ACHN (cell line): ENCODE results near the gene KLF6.
A peak's percentile ranks its signal among the peaks of the same experiment; 100 is the strongest.

Source experiments
- DNase-seq: peaks from one replicate; pipeline ENCODE4 v3.0.0-alpha.2; 2015
- in situ Hi-C: cut with HindIII; loops from 2 replicates; pipeline ENCODE4 v1.10.0; 2017; ENCODE audit warnings: low sequenced_read_pairs, low pct_ligation_motif_present, low pct_unique_long_range_greater_than_20kb

The KLF6 gene

GRCh38 chr10:3793553-3793952, 8.5 kb upstream of the KLF6 start:
- no peak for DNase-seq
- in situ Hi-C loops = no loop called here

DNA sequence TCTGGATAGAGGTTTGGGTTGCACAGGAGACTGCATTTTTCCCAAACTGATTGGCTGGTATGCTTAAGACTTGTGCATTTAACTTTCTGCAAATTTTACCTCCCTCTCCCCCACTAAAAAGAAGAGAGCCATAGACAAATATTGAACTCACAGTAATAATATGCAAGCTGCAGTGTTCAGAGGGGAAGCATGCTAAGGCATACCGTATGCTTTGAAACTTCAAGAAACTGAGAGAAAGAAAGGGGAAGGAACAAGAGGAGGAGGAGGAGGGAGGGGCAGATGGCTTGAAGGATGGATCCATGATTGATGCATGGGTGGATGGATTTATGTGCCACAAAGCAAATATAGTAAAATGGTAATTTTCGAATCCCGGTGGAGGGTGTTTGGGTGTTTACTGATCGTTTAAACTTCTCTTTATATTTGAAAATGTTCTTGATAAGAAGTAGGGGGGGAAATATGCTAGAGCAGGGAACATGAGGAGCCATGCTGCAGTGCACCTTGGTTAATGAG, 7.8 kb upstream of the KLF6 start:
- in situ Hi-C loops = no loop called here
- no peak for DNase-seq

DNA sequence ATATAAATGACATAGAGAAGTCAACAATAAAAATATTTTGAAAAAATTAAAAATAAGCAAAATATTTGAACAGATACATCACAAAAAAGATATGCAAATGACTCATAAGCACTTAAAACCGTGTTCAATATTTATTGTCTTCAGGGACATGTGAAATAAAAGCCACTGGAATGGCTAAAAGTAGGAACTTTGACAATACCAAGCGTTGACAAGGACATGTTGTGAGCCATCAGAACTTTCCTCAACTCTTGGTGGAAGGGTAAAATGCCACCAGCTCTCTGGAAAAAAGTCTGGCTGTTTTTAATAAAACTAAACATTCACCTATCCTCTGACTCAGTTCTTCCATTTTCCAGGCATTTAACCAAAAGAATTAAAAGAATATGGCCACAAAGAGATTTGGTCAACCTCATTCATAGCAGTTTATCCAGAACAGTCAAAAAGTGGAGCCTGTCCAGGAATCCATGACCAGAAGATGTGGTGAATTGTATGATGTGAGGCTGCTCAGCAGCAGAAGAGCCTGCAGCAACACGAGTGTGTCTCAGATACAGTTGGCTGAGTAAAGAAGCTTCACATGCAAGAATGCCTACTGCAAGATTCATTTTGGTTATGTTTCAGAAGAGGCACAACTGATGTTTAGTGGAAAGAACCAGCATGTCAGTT, 7.1 kb upstream of the KLF6 start:
- no peak for DNase-seq
- in situ Hi-C loops = no loop called here

GRCh38 chr10:3790858-3791257, 5.8 kb upstream of the KLF6 start:
- in situ Hi-C loops = no loop called here

GRCh38 chr10:3790272-3790671, 5.3 kb upstream of the KLF6 start:
- in situ Hi-C loops = no loop called here

More at GRCh38 chr10:3790858-3791257, 5.8 kb upstream of the KLF6 start:
- no peak for DNase-seq

DNA sequence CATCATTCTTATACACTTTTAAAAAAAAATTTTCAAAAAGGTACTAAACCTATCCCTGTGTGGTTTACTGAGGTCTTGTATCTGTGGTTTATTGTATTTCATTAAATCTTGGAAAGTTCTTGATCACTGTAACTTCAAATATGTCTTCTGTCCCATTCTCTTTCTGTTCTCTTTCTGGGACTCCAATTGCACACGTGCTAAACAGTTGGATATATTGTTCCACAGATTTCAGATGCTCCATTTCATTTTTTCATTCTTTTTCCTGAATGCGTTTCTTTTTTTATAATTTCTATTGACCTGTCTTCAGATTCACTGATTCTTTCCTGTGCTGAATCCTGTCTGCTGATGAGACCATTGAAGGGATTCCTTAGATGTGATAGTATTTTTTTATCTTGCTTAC, 4.6 kb upstream of the KLF6 start:
- in situ Hi-C loops = no loop called here
- no peak for DNase-seq

More at GRCh38 chr10:3790272-3790671, 5.3 kb upstream of the KLF6 start:
- no peak for DNase-seq

GRCh38 chr10:3787816-3788215, 2.8 kb upstream of the KLF6 start:
- in situ Hi-C loops = no loop called here
- DNase-seq = no peak

DNA sequence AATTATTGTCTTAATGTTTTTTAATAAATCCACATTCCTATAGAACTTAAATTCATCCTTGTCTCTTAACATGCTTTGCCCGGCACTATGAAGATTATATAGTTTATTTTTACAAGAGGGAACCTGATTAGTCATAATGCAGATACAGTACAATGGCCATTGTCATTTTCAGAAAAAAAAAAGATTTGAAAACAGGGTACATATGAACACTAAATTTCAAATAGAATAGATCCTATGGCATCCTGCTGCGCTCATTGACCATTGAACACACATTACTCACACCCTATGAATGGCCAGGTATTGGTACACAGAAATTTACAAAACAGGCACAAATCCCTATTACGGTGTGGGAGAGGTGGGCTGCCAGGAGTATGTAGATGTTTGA, 2.0 kb upstream of the KLF6 start:
- in situ Hi-C loops = no loop called here
- no peak for DNase-seq

GRCh38 chr10:3786295-3787015, 1.4 kb upstream of the KLF6 start:
- in situ Hi-C loops = no loop called here
- DNase-seq = peak; percentile 50

GRCh38 chr10:3785851-3786271, 852 bp upstream of the KLF6 start:
- no peak for DNase-seq
- in situ Hi-C loops = no loop called here

GRCh38 chr10:3785251-3785850, 342 bp upstream of the KLF6 start:
- peak; percentile 94 for DNase-seq
- in situ Hi-C loops = no loop called here

GRCh38 chr10:3783682-3784432, 1.2 kb downstream of the KLF6 start:
- in situ Hi-C loops = no loop called here

DNA sequence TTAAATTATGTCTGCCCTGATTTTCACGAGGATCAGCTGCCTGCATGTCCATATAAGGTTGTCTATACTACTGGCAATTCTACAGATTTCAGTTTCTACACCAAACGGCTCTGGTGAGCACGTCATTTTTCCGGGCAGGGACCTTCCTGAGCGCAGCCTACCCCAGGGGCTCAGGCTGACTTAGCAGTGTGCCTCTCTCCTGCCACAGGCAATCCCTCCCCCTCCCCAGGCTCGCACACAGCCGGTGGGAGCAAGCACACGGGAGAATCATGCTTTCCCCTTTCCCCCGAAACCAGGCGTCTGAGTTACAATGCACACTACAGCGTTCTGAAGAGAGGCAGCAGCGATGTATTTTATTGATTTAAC, 1.7 kb downstream of the KLF6 start:
- in situ Hi-C loops = no loop called here
- DNase-seq = no peak

More at GRCh38 chr10:3783682-3784432, 1.2 kb downstream of the KLF6 start:
- no peak for DNase-seq

- in situ Hi-C loops = no loop called here
Measured at GRCh38 chr10:3782451-3783315, 2.3 kb downstream of the KLF6 start.

DNA sequence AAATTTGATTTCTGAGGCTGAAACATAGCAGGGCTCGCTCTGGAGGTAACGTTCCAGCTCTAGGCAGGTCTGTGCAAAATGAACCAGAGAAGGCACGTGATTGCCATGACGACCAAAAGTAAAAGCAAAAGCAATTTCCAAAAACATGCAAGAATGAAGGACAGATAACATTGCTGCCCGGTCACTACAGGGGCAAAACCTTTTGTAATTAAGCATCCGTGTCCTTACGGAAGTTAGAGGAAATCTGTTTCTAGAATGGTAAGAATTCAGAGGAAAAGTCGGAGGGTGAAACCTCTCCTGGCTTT, 2.9 kb downstream of the KLF6 start:
- DNase-seq = no peak
- in situ Hi-C loops = no loop called here

More at GRCh38 chr10:3782451-3783315, 2.3 kb downstream of the KLF6 start:
- peak; percentile 87 for DNase-seq

DNA sequence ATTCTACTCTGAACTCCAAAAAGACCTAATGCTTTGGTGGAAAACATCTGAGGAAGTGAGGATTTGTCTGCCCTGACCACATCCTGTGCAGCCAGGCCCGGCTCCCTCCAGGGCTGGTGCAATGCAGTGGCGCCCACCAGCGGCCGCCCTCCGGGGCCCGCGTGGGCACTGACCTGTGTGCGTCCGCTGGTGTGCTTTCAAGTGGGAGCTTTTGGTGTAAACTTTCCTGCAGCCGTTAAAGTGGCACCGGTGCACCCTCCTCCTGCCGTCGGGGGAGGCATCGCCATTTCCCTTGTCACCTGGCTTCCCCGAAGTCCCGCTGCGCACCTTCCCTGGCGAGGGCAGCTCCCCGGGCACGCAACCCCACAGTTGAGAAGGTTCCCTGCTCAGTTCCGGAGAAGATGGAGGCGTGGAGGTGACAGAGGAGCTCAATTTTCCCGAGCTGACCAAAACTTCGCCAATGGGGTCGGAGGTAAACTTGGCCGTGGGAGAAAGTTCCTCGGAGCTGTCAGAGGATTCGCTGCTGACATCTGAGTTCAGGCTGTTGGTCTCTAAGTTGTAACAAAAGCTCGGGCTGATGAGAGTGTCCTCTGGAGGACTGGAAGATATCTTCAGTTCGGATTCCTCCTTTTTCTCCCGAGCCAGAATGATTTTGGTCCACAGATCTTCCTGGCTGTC, 3.4 kb downstream of the KLF6 start:
- peak; percentile 62 for DNase-seq
- in situ Hi-C loops = no loop called here

GRCh38 chr10:3780771-3781467, 4.1 kb downstream of the KLF6 start:
- no peak for DNase-seq
- in situ Hi-C loops = no loop called here
